OCI-LY3 (cell line): ENCODE data around the gene DGKB.

ENCODE experiments used
- EZH2phosphoT487 ChIP-seq: fragments of 200-600 bp; shearing (Covaris generic); IDR thresholded peaks from 2 replicates; pipeline ENCODE4 v1.6.1; 2018; ENCODE audit warnings: antibody characterized with exemption, mixed run types, low read depth
- TF ChIP-seq, protein P1 (sequence below): fragments of 200-600, 300-600 bp; sonication (generic); IDR thresholded peaks from 2 replicates; pipeline ENCODE4 v1.5.1; 2014; ENCODE audit warnings: antibody characterized with exemption, low read length, low read depth

DNA sequence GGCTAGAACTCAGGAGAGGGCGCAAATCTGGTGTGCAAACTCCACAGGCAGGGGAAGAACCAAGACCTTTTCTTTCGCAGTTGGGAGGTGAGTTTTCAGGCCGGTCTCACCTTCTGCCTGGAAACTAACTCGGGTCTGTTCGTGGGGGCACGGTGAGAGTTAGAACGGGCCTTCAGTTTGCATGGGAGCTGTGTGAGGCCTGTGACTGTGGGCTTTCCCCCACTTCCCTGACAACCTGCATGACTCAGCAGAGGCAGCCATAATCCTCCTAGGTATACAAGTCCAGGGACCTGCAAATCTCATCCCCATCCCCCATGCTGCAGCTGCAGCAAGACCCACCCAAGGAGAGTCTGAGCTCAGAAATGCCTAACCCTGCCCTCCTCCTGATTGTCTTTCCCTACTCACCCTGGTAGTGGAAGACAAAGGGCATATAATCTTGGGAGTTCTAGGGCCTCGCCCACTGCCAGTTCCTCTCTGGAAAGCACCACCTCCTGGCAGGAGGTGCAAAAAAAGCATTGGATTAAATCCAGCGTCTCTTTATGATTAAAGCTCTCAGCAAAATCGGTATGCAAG lies 718.2 kb downstream of the DGKB start:
- TF ChIP-seq, protein P1, sequence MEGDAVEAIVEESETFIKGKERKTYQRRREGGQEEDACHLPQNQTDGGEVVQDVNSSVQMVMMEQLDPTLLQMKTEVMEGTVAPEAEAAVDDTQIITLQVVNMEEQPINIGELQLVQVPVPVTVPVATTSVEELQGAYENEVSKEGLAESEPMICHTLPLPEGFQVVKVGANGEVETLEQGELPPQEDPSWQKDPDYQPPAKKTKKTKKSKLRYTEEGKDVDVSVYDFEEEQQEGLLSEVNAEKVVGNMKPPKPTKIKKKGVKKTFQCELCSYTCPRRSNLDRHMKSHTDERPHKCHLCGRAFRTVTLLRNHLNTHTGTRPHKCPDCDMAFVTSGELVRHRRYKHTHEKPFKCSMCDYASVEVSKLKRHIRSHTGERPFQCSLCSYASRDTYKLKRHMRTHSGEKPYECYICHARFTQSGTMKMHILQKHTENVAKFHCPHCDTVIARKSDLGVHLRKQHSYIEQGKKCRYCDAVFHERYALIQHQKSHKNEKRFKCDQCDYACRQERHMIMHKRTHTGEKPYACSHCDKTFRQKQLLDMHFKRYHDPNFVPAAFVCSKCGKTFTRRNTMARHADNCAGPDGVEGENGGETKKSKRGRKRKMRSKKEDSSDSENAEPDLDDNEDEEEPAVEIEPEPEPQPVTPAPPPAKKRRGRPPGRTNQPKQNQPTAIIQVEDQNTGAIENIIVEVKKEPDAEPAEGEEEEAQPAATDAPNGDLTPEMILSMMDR: no peak
- TF ChIP-seq EZH2phosphoT487: no peak
